GM12872 (cell line): Measurements from ENCODE around the gene TMCC3.

ENCODE experiments used
- TF ChIP-seq, protein P1 (sequence below): IDR thresholded peaks from 3 replicates; pipeline ENCODE4 v1.5.1; 2011; ENCODE audit warnings: low read depth, mild to moderate bottlenecking, low read length, moderate library complexity; ENCODE audit not compliant: insufficient read depth

Gene TMCC3

DNA sequence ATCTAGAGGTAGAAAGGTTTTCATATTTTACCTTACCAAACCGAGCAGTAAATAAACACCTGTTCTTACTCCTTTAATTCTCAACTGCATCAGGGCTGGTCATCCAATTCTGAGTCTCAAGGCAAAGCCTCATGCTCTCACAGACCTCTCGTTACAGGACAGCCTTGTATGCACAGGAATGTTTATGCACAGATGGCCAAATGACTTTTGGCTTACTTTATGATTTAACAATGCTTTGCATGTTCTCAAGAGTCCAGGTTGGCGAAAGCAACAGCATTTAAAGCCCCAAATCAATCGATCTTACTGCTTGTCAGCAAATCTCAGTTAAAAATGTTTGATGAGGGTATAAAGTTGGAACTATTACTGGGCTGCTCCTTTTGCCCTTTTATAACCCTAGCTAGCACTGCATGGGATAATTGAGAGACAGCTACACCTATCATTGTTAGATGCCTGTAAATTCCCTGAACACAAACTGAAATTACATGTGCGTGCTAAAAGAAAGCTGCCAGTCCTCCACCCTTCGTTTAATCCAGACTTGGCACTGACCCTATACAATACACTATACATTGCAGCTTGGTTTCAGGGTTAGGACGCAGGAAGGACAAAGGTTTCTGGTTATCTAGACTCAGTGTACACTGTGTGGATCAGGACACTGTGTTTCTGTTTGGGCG lies 63.6 kb downstream of the TMCC3 start:
- TF ChIP-seq, protein P1, sequence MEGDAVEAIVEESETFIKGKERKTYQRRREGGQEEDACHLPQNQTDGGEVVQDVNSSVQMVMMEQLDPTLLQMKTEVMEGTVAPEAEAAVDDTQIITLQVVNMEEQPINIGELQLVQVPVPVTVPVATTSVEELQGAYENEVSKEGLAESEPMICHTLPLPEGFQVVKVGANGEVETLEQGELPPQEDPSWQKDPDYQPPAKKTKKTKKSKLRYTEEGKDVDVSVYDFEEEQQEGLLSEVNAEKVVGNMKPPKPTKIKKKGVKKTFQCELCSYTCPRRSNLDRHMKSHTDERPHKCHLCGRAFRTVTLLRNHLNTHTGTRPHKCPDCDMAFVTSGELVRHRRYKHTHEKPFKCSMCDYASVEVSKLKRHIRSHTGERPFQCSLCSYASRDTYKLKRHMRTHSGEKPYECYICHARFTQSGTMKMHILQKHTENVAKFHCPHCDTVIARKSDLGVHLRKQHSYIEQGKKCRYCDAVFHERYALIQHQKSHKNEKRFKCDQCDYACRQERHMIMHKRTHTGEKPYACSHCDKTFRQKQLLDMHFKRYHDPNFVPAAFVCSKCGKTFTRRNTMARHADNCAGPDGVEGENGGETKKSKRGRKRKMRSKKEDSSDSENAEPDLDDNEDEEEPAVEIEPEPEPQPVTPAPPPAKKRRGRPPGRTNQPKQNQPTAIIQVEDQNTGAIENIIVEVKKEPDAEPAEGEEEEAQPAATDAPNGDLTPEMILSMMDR, result no peak

DNA sequence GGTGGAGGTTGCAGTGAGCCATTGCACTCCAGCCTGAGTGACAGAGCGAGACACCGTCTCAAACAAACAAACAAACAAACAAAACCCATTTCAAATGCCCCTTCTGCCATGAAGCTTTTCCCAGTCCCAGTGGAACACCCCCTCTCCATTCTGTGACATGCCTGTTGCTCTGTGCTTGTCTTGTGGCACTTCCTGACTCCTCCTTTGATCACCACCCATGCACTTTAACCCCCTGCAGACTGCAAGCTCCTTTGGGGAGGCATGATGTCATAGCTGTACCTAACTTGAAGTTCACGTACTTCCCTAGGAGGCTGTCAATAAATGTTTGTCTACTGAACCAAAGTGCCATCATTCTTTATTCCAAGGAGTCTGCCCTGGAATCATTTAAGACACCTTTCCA lies 64.7 kb downstream of the TMCC3 start:
- TF ChIP-seq, protein P1, result no peak

DNA sequence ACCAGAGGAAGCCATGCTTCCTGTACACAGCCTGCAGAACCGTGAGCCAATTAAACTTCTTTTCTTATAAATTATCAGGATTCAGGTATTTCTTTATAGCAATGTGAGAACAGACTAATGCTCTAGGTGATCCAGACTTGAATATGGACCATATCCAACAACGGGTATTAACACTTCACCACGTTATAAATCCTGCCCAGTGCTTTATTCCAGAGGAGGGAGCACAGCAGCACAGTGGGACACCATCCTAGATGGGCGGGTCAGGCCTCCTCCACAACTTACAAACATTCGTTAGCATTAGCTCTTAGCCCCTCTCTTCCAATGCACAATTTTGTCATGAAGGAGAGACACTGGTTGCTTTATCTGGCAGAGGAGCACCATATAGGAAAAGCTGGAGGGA lies 66.0 kb downstream of the TMCC3 start:
- TF ChIP-seq, protein P1, result no peak

DNA sequence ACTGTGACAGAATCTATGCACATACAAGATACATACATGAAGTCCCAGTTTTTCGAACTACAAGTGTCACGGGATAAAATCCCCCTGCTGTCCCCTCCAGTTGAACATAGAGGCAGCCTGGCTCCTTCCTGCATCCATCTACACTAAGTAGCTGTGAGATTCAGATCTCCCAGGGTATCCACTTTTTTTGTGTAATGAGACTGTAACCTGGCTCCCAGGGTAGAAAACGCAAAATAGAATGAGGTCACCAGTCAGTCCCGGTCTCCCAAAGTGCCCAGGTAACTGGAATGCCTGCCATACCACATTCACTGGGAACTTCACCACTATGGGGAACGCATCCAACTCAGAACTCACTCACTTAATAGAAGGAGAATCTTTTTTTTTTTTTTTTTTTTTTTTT lies 67.8 kb downstream of the TMCC3 start:
- TF ChIP-seq, protein P1, result no peak

DNA sequence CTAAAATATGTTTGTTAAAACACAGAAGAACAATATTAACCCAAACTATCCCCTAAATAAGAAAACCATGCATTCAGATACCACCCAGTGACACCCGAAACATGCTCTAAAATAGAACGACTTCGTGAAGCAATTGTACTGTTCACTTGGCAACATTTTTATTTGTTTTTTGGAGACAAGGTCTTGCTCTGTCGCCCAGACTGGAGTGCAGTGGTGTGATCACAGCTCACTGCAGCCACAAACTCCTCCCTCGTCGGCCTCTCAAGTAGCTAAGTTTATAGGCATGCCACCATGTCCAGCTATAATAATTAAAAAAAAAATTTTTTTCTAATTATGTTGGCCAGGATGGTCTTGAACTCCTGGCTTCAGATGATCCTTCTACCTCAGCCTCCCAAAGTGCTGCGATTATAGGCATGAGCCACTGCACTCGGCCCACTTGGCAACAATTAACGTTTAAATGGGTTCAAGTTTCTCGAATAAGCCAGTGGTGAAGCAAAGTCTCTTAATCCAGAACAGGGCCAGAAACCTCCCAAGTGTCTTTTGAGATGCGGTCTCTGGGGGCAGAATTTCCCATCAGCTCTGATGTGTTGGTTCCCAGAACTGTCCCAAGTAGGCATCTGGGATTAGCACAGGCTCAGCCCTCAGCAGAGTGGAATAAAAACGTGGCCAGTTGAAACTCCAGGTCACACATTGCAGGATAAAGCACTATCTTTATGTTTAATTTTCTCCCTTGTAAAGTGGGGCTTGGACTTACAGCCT lies 74.5 kb downstream of the TMCC3 start:
- TF ChIP-seq, protein P1, result no peak

DNA sequence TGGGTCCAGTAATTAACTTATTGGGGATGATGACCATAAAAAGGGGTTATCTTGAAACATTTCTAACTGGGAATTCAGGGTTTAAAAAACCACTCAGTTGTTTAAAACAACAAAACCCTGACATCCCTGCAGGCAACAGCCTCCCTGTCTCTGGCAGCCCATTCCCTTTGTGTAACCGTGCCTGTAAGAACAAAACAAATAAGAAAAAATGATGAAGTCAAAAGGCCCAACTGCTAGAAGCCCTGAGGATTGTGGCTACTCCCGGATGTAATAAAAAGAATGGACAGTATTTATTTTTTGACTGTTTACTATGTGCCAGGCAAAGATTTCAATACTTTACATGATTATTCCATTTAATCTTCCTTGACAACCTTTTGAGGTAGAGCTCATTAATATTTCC lies 75.3 kb downstream of the TMCC3 start:
- TF ChIP-seq, protein P1, result no peak

DNA sequence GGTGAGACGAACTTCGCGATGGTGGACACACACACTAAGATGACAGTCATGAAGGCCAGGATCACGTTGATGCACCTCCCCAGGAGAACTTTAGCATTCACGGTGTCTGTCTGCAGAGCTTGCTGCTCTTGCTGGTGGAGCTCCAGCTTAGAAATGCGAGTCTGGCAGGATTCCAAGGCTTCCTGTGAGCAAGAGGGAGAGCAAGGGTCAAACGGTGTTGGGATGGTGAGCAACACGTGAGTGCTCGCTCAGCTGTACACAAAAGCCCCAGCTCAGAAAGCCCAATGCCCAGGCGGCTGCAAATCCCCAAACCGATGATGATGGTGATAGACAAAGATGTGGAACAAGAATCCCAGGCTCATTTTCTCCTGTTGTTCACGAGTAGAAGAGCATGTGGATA lies 78.8 kb downstream of the TMCC3 start:
- TF ChIP-seq, protein P1, result no peak
